CD4-positive, alpha-beta T cell (primary cell): ENCODE results near the gene IQSEC3. TPM values are rescaled to one million over a fixed set of nuclear protein-coding genes. Genes with fewer than 3 reads are reported as not detected.

ENCODE experiments used
- ATAC-seq: fragments of 200-7000 bp; cut with Tn5 transposase; one replicate; pipeline ENCODE4 v1.10.0; 2022; ENCODE audit warnings: mild to moderate bottlenecking; ENCODE audit not compliant: poor library complexity
- CTCF ChIA-PET: fragments of 350-600 bp; sonication (Branson Sonifier 250); formaldehyde crosslinking; loops from one replicate; lab custom pipeline; 2021; ENCODE audit warnings: antibody characterized with exemption, inconsistent platforms; lab: Charles Lee
- POLR2A ChIA-PET: fragments of 350-600 bp; sonication (Branson Sonifier 250); formaldehyde crosslinking; loops from one replicate; lab custom pipeline; 2021; ENCODE audit warnings: antibody characterized with exemption, inconsistent platforms; lab: Charles Lee
- DNase-seq, 14 experiments: peaks; one replicate each; pipeline ENCODE4 v3.0.0-alpha.2; 2013 to 2020; ENCODE audit warnings: mixed read lengths in 2 of 14
- H3K27ac ChIP-seq, 2 donors: one replicate each; pipeline versions ENCODE4 v1.5.1 to v1.7.0; 2013; ENCODE audit warnings: low read length in 2 of 2, low read depth in 1 of 2, mild to moderate bottlenecking in 1 of 2
- H3K27me3 ChIP-seq, 2 experiments: 1 replicate in 1 of 2; 2 replicates in 1 of 2; pipeline versions ENCODE4 v1.6.1 to v1.7.0; 2013; ENCODE audit warnings: low read length in 2 of 2, control low read depth in 1 of 2, mild to moderate bottlenecking in 1 of 2, moderate library complexity in 1 of 2; ENCODE audit not compliant: insufficient read depth in 2 of 2, control insufficient read depth in 1 of 2
- H3K36me3 ChIP-seq: one replicate; pipeline ENCODE4 v1.6.1; 2013; ENCODE audit warnings: low read length, control low read depth; ENCODE audit not compliant: insufficient read depth
- H3K4me1 ChIP-seq: one replicate; pipeline ENCODE4 v1.6.1; 2013; ENCODE audit warnings: low read length, control low read depth; ENCODE audit not compliant: insufficient read depth
- H3K4me3 ChIP-seq: one replicate; pipeline ENCODE4 v1.5.1; 2013; ENCODE audit warnings: mild to moderate bottlenecking, low read length, moderate library complexity
- H3K9me3 ChIP-seq, 2 experiments: 1 replicate in 1 of 2; 2 replicates in 1 of 2; pipeline versions ENCODE4 v1.6.1 to v1.7.0; 2013; ENCODE audit warnings: low read length in 2 of 2, mild to moderate bottlenecking in 2 of 2, control low read depth in 1 of 2, moderate library complexity in 1 of 2; ENCODE audit not compliant: control insufficient read depth in 1 of 2, insufficient read depth in 1 of 2
- H3K27ac Mint-ChIP-seq: one replicate; pipeline ENCODE4 v1.8.0; 2020; ENCODE audit warnings: mixed read lengths
- H3K27me3 Mint-ChIP-seq: one replicate; pipeline ENCODE4 v1.8.0; 2021; ENCODE audit warnings: mixed read lengths
- H3K36me3 Mint-ChIP-seq: one replicate; pipeline ENCODE4 v1.8.0; 2021; ENCODE audit warnings: low read depth, mixed read lengths
- H3K4me1 Mint-ChIP-seq: one replicate; pipeline ENCODE4 v1.8.0; 2021; ENCODE audit warnings: low read depth, mixed read lengths
- H3K4me3 Mint-ChIP-seq: one replicate; pipeline ENCODE4 v1.8.0; 2020; ENCODE audit warnings: mild to moderate bottlenecking, mixed read lengths
- H3K9me3 Mint-ChIP-seq: one replicate; pipeline ENCODE4 v1.8.0; 2020; ENCODE audit warnings: mixed read lengths
- CTCF ChIP-seq: fragments of 200-600 bp; IDR thresholded peaks from one replicate; pipeline ENCODE4 v1.8.0; 2022; ENCODE audit warnings: antibody characterized with exemption, mild to moderate bottlenecking
- intact Hi-C, 2 experiments: fragments of 100-400 bp; cut with DNase I in 1 of 2; cut with micrococcal nuclease in 1 of 2; formaldehyde crosslinking; loops; one replicate each; pipeline versions ENCODE4 v1.15.1 to v1.9.0; 2023 to 2025; cut with DNase I, micrococcal nuclease
- total RNA-seq, 174 experiments: library from RNA in 2 of 174; stranded (reverse) in 2 of 174; gene quantifications; one replicate each; pipeline ENCODE4 v1.2.3 and lab custom pipeline; 2021 to 2026

The IQSEC3 gene
- total RNA-seq, 2 experiments from 2014 or later: 0.19 TPM; not detected in 1

- no peak for TF ChIP-seq CTCF
- H3K27ac ChIP-seq: no peak overlapping the region
- no peak overlapping the region for H3K27ac Mint-ChIP-seq
- peaks cover 26 to 46% of the 10 kb centered on the region in 2 experiments for H3K27me3 ChIP-seq
- ChIA-PET POLR2A (no interaction called here), CTCF (no interaction called here)
- no peaks in the 10 kb centered on the region for H3K9me3 Mint-ChIP-seq
- H3K4me1 Mint-ChIP-seq: no peaks in the 10 kb centered on the region
- no peaks in the 10 kb centered on the region for H3K36me3 Mint-ChIP-seq
- H3K27me3 Mint-ChIP-seq: peaks cover 73% of the 10 kb centered on the region
- H3K4me3 Mint-ChIP-seq: no peak overlapping the region
- DNase-seq (no peak), ATAC-seq (no peak)
- H3K4me3 ChIP-seq: no peak overlapping the region
- no peaks in the 10 kb centered on the region for H3K4me1 ChIP-seq
- intact Hi-C loops: no loop called here
- H3K9me3 ChIP-seq: peaks cover 0 to 5% of the 10 kb centered on the region in 2 experiments
- H3K36me3 ChIP-seq: no peaks in the 10 kb centered on the region
Measured at GRCh38 chr12:209246-209645, 142.7 kb downstream of the IQSEC3 start.

- Mint-ChIP-seq H3K4me3 (no peak overlapping the region), H3K9me3 (no peaks in the 10 kb centered on the region), H3K27me3 (peaks cover 67% of the 10 kb centered on the region), H3K27ac (no peak overlapping the region), H3K4me1 (no peaks in the 10 kb centered on the region), H3K36me3 (no peaks in the 10 kb centered on the region)
- H3K4me3 ChIP-seq: no peak overlapping the region
- H3K9me3 ChIP-seq: peaks cover 0 to 5% of the 10 kb centered on the region in 2 experiments
- no peaks in the 10 kb centered on the region for H3K4me1 ChIP-seq
- no peak for TF ChIP-seq CTCF
- DNase-seq (no peak), ATAC-seq (no peak)
- no peak overlapping the region for H3K27ac ChIP-seq
- intact Hi-C loops: no loop called here
- H3K27me3 ChIP-seq: peaks cover 24 to 40% of the 10 kb centered on the region in 2 experiments
- POLR2A ChIA-PET: no interaction called here
- CTCF ChIA-PET: no interaction called here
- no peaks in the 10 kb centered on the region for H3K36me3 ChIP-seq
Measured at GRCh38 chr12:209851-210250, 143.3 kb downstream of the IQSEC3 start.

- intact Hi-C loops: no loop called here
- Histone ChIP-seq H3K36me3 (no peaks in the 10 kb centered on the region), H3K27ac (no peak overlapping the region), H3K27me3 (peaks cover 20 to 37% of the 10 kb centered on the region in 2 experiments), H3K4me3 (no peak overlapping the region), H3K9me3 (peaks cover 0 to 5% of the 10 kb centered on the region in 2 experiments), H3K4me1 (no peaks in the 10 kb centered on the region)
- Mint-ChIP-seq H3K27me3 (peaks cover 60% of the 10 kb centered on the region), H3K4me3 (no peak overlapping the region), H3K9me3 (no peaks in the 10 kb centered on the region), H3K27ac (no peak overlapping the region), H3K36me3 (no peaks in the 10 kb centered on the region), H3K4me1 (no peaks in the 10 kb centered on the region)
- no peak for TF ChIP-seq CTCF
- POLR2A ChIA-PET: no interaction called here
- no peak for DNase-seq
- CTCF ChIA-PET: no interaction called here
- no peak for ATAC-seq
Measured at GRCh38 chr12:210277-211141, 143.9 kb downstream of the IQSEC3 start.
